ENCODE measurements around the gene GNAT3.
A peak's percentile ranks its signal among the peaks of the same experiment; 100 is the strongest.

Gene GNAT3

GRCh38 chr7:80499350-80499953, 12.4 kb downstream of the GNAT3 start:
- peak; percentile 94 for DNase-seq

GRCh38 chr7:80498481-80499349, 13.1 kb downstream of the GNAT3 start:
- DNase-seq, result no peak

GRCh38 chr7:80496586-80496985, 15.3 kb downstream of the GNAT3 start:
- no peak for DNase-seq

GRCh38 chr7:80493121-80493849, 18.6 kb downstream of the GNAT3 start:
- no peak for DNase-seq

GRCh38 chr7:80491462-80491861, 20.4 kb downstream of the GNAT3 start:
- DNase-seq, result no peak

- DNase-seq, result no peak
Observed at GRCh38 chr7:80488851-80489370, 23.0 kb downstream of the GNAT3 start.

- DNase-seq, result no peak
Observed at GRCh38 chr7:80488406-80488805, 23.5 kb downstream of the GNAT3 start.

GRCh38 chr7:80485721-80486120, 26.1 kb downstream of the GNAT3 start:
- no peak for DNase-seq

GRCh38 chr7:80482950-80483349, 28.9 kb downstream of the GNAT3 start:
- no peak for DNase-seq

GRCh38 chr7:80481196-80481884, 30.5 kb downstream of the GNAT3 start:
- peak; percentile 67 for DNase-seq

GRCh38 chr7:80480566-80480965, 31.3 kb downstream of the GNAT3 start:
- DNase-seq, result peak; percentile 68

GRCh38 chr7:80478683-80479082, 33.2 kb downstream of the GNAT3 start:
- peak; percentile 65 for DNase-seq

GRCh38 chr7:80476035-80476434, 35.8 kb downstream of the GNAT3 start:
- DNase-seq, result no peak

GRCh38 chr7:80475383-80475782, 36.5 kb downstream of the GNAT3 start:
- no peak for DNase-seq

GRCh38 chr7:80473751-80474150, 38.1 kb downstream of the GNAT3 start:
- no peak for DNase-seq

GRCh38 chr7:80472491-80473200, 39.2 kb downstream of the GNAT3 start:
- no peak for DNase-seq

- DNase-seq, result no peak
Observed at GRCh38 chr7:80468931-80469714, 42.7 kb downstream of the GNAT3 start.

- no peak for DNase-seq
Observed at GRCh38 chr7:80467069-80467468, 44.8 kb downstream of the GNAT3 start.

GRCh38 chr7:80466636-80467035, 45.2 kb downstream of the GNAT3 start:
- no peak for DNase-seq

GRCh38 chr7:80464211-80464610, 47.7 kb downstream of the GNAT3 start:
- no peak for DNase-seq

- no peak for DNase-seq
Observed at GRCh38 chr7:80463272-80463920, 48.5 kb downstream of the GNAT3 start.
